NCI-H1694 treated with DMSO at 0.1 percent for 48 hours (cell line): ENCODE results near the gene FAHD2A.
"Not testable (repeated sequence)": the region's sequence is repeated elsewhere in the genome, so short reads cannot be mapped to it uniquely, and the experiment has no call there.

ENCODE experiments used
- DNase-seq: peaks from one replicate; lab custom pipeline; 2025; lab: John Stamatoyannopoulos, UW

Gene FAHD2A

DNA sequence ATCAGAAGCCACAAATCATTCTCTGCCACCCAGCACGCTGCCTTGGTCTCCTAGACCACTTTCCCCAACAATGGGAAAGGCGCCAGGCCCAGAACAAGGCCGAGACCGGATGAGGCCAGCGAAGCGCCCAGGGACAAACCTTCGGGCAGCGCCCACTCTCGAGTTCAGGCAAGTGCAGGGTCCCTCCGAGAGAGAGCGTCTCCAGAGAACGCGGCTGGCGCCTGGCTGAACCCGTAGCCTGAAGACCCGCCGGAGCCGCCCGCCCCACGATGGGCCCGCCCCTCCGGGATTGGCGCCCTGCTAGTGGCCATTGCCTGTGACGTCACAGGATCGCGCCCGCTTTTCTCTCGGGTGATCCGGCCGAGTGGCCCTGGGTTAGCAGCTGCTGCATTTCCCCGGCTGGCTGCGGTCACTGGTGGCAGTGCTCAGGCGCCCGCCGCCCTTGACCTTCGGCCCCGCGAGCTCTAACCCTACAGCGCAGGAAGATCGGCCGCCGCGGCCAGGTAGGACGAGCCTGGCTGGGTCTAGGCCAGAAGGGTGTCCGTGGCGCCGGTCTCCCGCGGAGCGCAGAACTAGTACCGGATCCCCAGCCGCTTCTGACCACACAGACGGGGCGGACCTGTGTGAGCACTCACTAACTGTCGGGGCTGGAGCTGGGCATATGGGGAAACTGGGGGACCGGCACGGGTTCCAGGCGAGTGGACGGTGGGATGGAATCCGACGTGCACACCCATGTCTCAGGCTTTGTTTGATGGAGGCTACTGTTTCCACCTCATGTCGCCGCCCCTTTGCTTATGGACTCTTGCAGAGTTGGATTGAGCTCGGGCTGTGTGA lies at the start of gene FAHD2A:
Gene FAHD2A (plus strand): TSS at position 339 of the 834 bp plus-strand sequence. CDS start 2,851 bp downstream, outside the sequence.
- peak; percentile 82 for DNase-seq

DNA sequence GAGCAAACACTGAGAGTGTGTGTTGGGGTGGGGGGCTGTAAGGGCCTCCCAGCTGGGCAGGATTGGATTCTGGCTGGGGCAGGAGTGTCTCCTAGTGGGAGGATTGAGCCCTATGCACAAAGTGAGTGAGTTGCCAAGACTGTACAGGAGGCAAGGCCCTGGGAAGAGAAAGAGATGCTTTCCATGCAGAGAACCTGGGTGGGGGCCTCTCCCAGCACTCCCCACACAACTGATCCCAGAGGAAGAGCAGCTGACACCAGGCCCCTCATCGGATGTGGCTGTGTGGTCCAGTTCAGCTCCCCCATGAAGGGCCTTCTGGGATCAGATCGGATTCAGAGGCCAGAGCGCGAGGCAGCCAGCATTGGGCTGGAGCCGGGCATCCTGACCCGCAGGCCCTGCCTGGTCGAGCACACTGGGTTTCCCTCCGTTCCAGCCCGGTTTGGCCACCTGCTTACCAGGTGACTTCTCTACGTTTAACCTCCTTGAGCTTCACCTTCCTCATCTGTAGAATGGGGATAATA lies 49.4 kb upstream of the FAHD2A start:
- DNase-seq, result no peak

DNA sequence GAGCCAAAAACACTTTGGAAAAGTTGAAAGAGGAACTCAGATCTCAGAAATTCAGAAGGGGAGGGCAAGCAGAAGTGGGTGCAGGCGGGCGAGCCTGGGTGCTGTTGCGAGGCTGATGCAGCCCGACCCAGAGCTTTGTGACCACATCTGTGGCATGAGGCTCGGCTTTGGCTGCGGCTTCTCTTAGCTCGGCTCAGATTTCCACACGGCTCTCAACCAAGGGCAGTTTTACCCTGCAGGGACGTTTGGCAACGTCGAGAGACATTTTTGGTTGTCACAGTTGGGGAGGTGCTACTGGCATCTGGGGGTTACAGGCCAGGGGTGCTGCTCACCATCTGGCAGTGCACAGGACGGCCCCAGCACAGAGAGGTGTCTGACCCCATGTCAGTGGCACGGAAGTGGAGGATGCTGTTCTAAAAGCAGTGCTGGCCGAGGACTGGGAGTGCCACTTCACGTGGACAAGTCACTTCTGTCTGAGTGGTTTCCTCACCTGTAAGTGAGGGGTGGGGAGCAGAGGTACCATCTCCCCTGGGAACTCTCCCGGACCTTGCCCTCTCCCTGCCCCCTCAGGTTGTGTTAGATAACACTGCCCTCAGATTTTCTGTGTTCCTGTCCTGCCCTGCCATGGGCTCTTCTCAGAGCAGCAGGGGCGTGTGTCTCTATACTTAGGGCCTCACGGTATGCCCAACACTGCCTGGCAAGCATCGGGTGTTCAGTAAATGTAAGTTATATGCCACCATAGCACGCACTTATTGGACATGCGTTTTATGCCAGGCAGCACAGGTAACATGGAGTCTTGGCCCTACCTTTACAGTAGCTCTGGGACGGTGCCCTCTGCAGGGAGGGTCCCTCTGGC lies 48.7 kb upstream of the FAHD2A start:
- no peak for DNase-seq

DNA sequence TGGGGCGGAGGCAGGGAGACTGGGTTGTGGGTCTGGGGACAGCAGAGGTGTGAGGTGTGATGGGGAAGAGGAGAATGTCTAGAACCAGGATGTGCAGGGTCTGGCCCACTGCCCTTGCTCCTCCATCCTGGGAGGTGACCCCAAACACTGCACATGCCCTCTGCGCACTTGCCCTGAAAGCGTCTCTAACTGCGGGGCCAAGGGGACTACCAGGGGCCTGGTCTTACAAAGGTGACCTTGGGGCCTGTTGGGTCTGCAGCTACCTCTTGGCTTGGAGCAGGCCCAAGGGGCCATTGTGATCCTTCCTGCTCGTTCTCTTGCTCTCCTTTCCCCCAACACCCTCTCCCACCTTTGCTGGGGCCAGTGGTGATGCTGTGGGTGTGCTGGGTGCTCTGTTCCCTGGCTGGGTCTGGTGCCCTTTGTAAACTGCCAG lies 48.0 kb upstream of the FAHD2A start:
- DNase-seq, result no peak

DNA sequence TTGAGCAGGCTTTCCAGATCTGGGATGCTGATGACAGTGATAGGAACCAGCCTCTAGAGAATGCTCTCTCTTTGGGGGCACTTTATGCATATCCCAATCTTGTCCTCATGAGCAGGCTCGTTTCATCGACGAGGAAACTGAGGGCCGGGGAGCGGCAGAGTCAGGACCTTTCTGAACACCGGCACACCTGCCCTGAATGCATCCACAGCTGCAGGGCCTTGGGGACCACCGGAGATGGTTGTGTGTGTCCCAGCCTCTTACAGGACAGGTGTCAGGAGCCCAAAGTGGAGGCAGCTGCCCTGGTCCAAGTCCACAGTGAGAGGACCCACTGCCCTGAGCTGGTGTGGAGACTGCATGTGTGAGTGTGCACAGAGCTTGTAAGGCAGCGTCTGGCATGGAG lies 47.6 kb upstream of the FAHD2A start:
- DNase-seq, result no peak

GRCh38 chr2:95355486-95355885 lies 47.0 kb upstream of the FAHD2A start:
- not testable (repeated sequence) for DNase-seq

- no peak for DNase-seq
Observed at GRCh38 chr2:95356821-95357700, 45.4 kb upstream of the FAHD2A start.

- no peak for DNase-seq
Observed at GRCh38 chr2:95357717-95358280, 44.7 kb upstream of the FAHD2A start.

- DNase-seq, result no peak
Observed at GRCh38 chr2:95359031-95359430, 43.5 kb upstream of the FAHD2A start.

DNA sequence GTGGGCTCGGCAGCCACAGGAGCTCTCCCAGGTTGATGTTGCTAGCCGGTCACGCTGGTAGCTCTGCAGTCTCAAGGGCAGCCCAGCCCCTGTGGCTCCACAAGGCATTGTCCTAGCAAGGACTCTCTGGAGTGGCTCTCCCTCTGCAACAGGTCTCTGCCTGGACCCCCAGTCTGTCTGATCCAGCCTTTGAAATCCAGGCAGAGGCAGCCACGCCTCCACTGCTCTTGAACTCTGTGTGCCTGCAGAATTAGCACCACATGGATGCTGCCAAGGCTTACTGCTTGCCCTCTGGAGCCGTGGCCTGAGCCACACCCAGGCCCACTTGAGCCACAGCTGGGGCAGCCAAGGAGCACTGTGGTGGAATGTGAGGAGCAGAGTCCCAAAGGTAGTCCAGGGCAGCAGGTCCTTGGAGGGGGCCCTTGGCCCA lies 43.0 kb upstream of the FAHD2A start:
- DNase-seq, result no peak

- no peak for DNase-seq
Observed at GRCh38 chr2:95361216-95361980, 41.1 kb upstream of the FAHD2A start.

DNA sequence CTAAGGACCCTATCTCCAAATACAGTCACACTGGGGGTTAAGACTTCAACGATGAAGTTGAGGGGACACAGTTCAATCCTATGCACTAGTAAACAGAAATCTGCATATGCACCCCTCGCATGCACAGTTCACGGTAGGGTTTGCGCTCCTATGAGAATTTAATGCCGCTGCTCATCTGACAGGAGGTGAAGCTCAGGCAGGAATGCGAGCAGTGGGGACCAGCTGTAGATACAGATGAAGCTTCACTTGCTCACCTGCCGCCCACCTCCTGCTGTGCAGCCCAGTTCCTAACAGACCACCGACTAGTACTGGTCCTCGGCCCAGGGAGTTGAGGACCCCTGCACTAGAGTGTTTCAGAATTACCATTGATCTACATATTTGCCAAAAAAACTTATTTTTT lies 40.0 kb upstream of the FAHD2A start:
- DNase-seq, result no peak

GRCh38 chr2:95366514-95366913 lies 36.0 kb upstream of the FAHD2A start:
- no peak for DNase-seq

DNA sequence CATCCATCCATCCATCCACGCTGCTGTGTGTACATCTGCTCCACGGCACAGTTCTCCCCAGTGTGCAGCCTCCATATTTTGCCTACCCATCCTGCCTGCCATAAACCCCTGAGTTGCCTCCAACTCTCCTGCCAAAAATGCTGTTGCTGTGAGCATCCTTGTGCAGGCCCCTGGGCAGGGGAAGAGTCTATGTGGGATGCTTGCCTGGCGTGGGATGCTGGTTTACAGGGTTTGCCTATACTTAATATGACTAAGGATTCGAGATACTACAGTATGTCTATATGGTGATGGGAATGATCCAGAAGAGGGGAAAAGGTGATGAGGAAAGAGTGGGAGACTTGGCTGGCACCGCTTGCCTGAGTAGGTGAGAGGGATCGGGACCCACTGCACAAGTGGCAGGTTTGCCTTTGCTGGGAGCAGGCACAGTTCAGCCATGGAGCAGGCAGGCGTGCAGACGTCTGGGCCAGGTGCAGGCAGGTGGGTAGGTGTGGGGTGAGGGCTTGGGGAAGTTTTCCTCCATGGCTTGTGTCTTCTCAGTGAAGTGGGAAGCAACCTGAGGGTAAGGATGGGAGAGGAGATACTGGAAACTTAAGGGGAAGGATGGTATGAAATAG lies 30.2 kb upstream of the FAHD2A start:
- DNase-seq, result no peak

DNA sequence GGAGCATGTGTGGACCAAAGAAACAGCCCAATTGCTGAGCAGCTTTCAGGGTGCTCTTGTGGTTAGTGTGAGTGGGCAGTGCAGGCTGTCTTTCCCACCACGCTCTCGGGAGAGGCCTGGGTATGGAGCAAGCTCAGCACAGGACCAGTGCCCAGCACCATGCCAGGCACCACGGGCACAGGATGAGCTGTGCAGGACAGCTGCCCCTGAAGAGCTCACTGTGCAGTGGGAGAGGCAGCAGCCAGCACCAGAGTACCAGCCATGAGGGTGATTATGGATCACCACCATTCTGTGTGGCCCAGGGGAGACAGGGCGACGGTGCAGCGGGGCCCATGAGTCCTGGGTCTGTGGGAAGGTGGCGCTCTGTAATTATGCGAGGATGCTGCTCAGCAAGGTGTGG lies 29.7 kb upstream of the FAHD2A start:
- DNase-seq, result no peak

- no peak for DNase-seq
Observed at GRCh38 chr2:95374029-95374428, 28.5 kb upstream of the FAHD2A start.

DNA sequence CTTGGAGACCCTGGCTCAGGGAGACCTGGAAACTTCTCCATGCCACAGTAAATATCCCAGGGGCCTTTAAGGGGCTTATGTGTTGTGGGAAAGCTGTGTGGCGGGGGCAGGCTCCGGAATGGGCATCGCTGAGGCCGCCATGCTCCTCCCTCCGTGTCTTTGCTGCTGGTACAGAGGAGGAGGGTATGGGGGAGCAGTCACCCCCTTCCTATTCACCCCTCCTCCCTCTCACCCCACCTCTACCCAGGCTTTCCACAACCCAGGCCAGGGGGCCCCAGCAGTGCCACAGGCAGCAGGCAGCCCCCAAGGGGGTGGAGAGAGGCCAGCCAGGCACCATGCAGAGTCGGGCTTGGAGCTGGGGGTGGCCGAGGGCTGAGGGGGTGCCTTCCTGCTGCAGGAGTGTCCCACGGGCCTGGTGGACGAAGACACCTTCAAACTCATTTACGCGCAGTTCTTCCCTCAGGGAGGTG lies 28.0 kb upstream of the FAHD2A start:
- no peak for DNase-seq

DNA sequence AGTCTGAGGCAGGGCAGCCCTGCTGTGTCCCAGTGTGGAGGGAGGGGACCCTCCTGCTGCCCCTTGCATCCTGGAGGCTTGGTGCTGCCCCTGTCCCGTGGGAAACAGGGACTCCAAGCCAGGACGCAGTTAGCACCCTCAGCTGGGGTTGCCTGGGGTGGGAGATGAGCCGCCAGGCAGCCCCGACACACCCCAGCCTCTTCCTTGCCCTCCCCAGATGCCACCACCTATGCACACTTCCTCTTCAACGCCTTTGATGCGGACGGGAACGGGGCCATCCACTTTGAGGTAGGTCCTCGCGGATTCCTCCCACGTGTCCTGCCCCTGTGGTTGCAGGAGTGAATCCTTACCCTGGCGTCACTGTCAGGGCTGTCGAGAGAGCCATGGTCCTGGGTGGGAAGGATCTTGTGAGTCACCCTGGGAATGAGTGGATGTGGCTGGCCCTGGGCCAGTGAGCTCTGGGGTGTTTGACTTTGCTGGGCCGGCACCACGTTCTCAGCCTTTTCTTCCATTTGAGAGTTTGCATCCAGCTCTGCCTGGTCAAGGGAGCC lies 27.5 kb upstream of the FAHD2A start:
- DNase-seq, result no peak

DNA sequence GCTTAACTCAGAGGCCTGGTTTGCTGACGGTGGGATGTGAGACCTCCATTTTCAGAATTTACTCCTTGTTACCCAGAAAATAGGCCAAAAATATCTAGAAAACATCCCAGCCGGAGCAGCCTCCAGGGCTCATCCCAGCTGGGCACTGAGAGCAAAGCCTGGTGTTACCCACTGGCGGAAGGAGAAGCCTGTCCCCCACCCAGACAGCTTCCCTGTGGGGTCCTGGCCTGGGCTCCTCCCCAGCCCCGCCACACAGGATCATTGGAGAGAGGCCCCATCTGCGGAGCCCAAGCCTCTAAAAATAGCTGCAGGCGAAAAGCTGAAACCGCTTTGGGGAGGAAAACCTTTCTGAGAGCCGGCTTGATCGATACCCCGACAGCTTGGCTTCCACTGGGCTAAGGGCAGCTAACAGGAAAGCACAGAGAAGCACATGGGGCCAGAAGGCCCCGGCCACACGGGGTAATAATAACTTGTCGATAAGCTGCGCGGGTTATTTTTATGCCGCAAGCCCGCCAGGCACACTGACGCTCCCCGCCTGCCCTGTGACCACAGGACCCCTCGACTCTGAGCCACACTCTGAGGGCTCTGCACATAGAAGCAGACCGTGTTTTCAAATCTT lies 26.9 kb upstream of the FAHD2A start:
- DNase-seq, result no peak
